HCT116 (cell line): ENCODE data around the gene HSPG2. TPM values are rescaled to one million over a fixed set of nuclear protein-coding genes. Genes with fewer than 3 reads are reported as not detected.

Source experiments
- ATAC-seq: fragments of 200-7000 bp; cut with Tn5 transposase; 2 replicates; pipeline ENCODE4 v1.9.1; 2020; ENCODE audit warnings: mild to moderate bottlenecking, moderate library complexity
- BruUV-seq: library from RNA; stranded (reverse); fragments of 400-500 nt; replicated peaks from 2 replicates; lab custom pipeline; 2021; lab: Mats Ljungman, UMichigan
- CTCF ChIA-PET: fragments of 300-600 bp; sonication (Branson Sonifier 250); formaldehyde crosslinking; loops from one replicate; lab custom pipeline; 2021; ENCODE audit warnings: antibody characterized with exemption; lab: Charles Lee
- POLR2A ChIA-PET: fragments of 300-600, 350-600 bp; sonication (Branson Sonifier 250); formaldehyde crosslinking; loops from one replicate; lab custom pipeline; 2021; ENCODE audit warnings: antibody characterized with exemption; lab: Charles Lee
- RAD21 ChIA-PET, 2 experiments: fragments of 300-600 bp; sonication (Branson Sonifier 250); formaldehyde crosslinking; loops; one replicate each; lab custom pipeline; 2023; ENCODE audit warnings: low total read pairs in 2 of 2; ENCODE audit not compliant: uncharacterized antibody in 2 of 2, unreplicated experiment in 2 of 2, low non-redundant PET in 1 of 2; lab: Charles Lee
- DNase-seq: peaks from one replicate; pipeline ENCODE4 v3.0.0-alpha.2; 2010; ENCODE audit warnings: low read depth, low spot score
- H2AFZ ChIP-seq: fragments of 200-600 bp; shearing (Covaris generic), sonication (generic); 2 replicates; pipeline ENCODE4 v1.6.1; 2017; ENCODE audit warnings: low read depth, mixed run types, mixed read lengths, antibody characterized with exemption, low read length; ENCODE audit not compliant: poor library complexity, severe bottlenecking
- H3K27ac ChIP-seq: 2 replicates; pipeline ENCODE4 v1.5.1; 2012; ENCODE audit warnings: low read depth, low read length
- H3K27me3 ChIP-seq: fragments of 200-600 bp; sonication (generic); 2 replicates; pipeline ENCODE4 v1.6.1; 2016; ENCODE audit warnings: mixed run types, low read length, mixed read lengths; ENCODE audit not compliant: insufficient read depth
- H3K36me3 ChIP-seq, 2 experiments: fragments of 200-500 bp in 1 of 2; fragments of 200-600 bp in 1 of 2; sonication (Bioruptor generic) in 1 of 2; sonication (generic) in 1 of 2; 2 replicates each; pipeline versions ENCODE4 v1.5.1 to v1.6.1; 2014 to 2016; ENCODE audit warnings: low read length in 2 of 2, inconsistent platforms in 1 of 2, mixed read lengths in 1 of 2, mixed run types in 1 of 2; ENCODE audit not compliant: insufficient read depth in 2 of 2, control insufficient read depth in 1 of 2
- H3K4me1 ChIP-seq, 2 experiments: fragments of 200-600 bp in 1 of 2; sonication (generic) in 1 of 2; 2 replicates each; pipeline versions ENCODE4 v1.5.1 to v1.6.1; 2012 to 2017; ENCODE audit warnings: low read length in 2 of 2, inconsistent platforms in 1 of 2, mild to moderate bottlenecking in 1 of 2, mixed read lengths in 1 of 2, mixed run types in 1 of 2, moderate library complexity in 1 of 2; ENCODE audit not compliant: insufficient read depth in 2 of 2, control insufficient read depth in 1 of 2
- H3K4me2 ChIP-seq: fragments of 200-600 bp; sonication (generic); 2 replicates; pipeline ENCODE4 v1.6.1; 2017; ENCODE audit warnings: mixed run types, low read length, mixed read lengths
- H3K4me3 ChIP-seq, 2 experiments: fragments of 200-600 bp in 1 of 2; sonication (generic) in 1 of 2; replicated peaks in 1 of 2; 2 replicates each; pipeline ENCODE4 v1.5.1; 2011 to 2016; ENCODE audit warnings: low read length in 2 of 2, control low read depth in 1 of 2, low read depth in 1 of 2, mild to moderate bottlenecking in 1 of 2, mixed read lengths in 1 of 2, mixed run types in 1 of 2
- H3K79me2 ChIP-seq: fragments of 200-600 bp; sonication (generic); 2 replicates; pipeline ENCODE4 v1.6.1; 2017; ENCODE audit warnings: mild to moderate bottlenecking, mixed run types, low read length, moderate library complexity, mixed read lengths; ENCODE audit not compliant: insufficient read depth
- H3K9ac ChIP-seq: fragments of 200-600 bp; sonication (generic); 2 replicates; pipeline ENCODE4 v1.6.1; 2016; ENCODE audit warnings: low read length, mixed read lengths
- H3K9me2 ChIP-seq: fragments of 200-600 bp; sonication (generic), shearing (Covaris generic); 2 replicates; pipeline ENCODE4 v1.6.1; 2017; ENCODE audit warnings: mixed run types, mild to moderate bottlenecking, moderate library complexity; ENCODE audit not compliant: insufficient read depth
- H3K9me3 ChIP-seq, 2 experiments: fragments of 200-500 bp in 1 of 2; fragments of 200-600 bp in 1 of 2; sonication (Bioruptor generic) in 1 of 2; sonication (generic) in 1 of 2; 2 replicates each; pipeline ENCODE4 v1.6.1; 2014 to 2017; ENCODE audit warnings: low read length in 2 of 2, mixed read lengths in 2 of 2, inconsistent platforms in 1 of 2, low read depth in 1 of 2, mild to moderate bottlenecking in 1 of 2, mixed run types in 1 of 2, moderate library complexity in 1 of 2; ENCODE audit not compliant: control insufficient read depth in 1 of 2, insufficient read depth in 1 of 2
- H4K20me1 ChIP-seq: fragments of 200-600 bp; sonication (generic), shearing (Covaris generic); 2 replicates; pipeline ENCODE4 v1.6.1; 2017; ENCODE audit warnings: mixed run types, mild to moderate bottlenecking, moderate library complexity; ENCODE audit not compliant: insufficient read depth
- CBX3 ChIP-seq: IDR thresholded peaks from 2 replicates; pipeline ENCODE4 v1.6.1; 2012; ENCODE audit warnings: low read depth
- JUND ChIP-seq: IDR thresholded peaks from 2 replicates; pipeline ENCODE4 v1.6.1; 2012
- POLR2A ChIP-seq: IDR thresholded peaks from 2 replicates; pipeline ENCODE4 v1.7.0; 2011; ENCODE audit warnings: borderline replicate concordance; ENCODE audit not compliant: insufficient read depth, insufficient read length; ENCODE audit errors: extremely low read depth
- POLR2AphosphoS5 ChIP-seq: IDR thresholded peaks from 2 replicates; pipeline ENCODE4 v1.6.1; 2011; ENCODE audit warnings: mild to moderate bottlenecking, low read depth, low read length, moderate library complexity
- RAD21 ChIP-seq: IDR thresholded peaks from 2 replicates; pipeline ENCODE4 v1.6.1; 2012; ENCODE audit warnings: low read depth, mild to moderate bottlenecking
- SRF ChIP-seq: IDR thresholded peaks from 2 replicates; pipeline ENCODE4 v1.6.1; 2012; ENCODE audit warnings: low read depth
- TCF7L2 ChIP-seq: IDR thresholded peaks from 2 replicates; pipeline ENCODE4 v1.7.0; 2011; ENCODE audit warnings: borderline replicate concordance, inconsistent platforms; ENCODE audit not compliant: insufficient read depth, insufficient read length; ENCODE audit errors: extremely low read depth
- YY1 ChIP-seq: IDR thresholded peaks from 2 replicates; pipeline ENCODE4 v1.6.1; 2011; ENCODE audit warnings: low read length, low read depth, moderate library complexity, mild to moderate bottlenecking; ENCODE audit not compliant: insufficient replicate concordance; ENCODE audit errors: extremely low read depth
- intact Hi-C: fragments of 100-400 bp; cut with micrococcal nuclease; formaldehyde crosslinking; loops from 2 replicates; pipeline ENCODE4 v1.10.0; 2022
- total RNA-seq: library from RNA; stranded (reverse); gene quantifications from one replicate; pipeline ENCODE4 v1.2.1, GENCODE V29; 2021; ENCODE audit not compliant: unreplicated experiment
- TF ChIP-seq, protein P1 (sequence below): IDR thresholded peaks from 2 replicates; pipeline ENCODE4 v1.6.1; 2012
- TF ChIP-seq, protein P2 (sequence below): IDR thresholded peaks from 2 replicates; pipeline ENCODE4 v1.6.1; 2011; ENCODE audit warnings: mild to moderate bottlenecking, low read length, moderate library complexity; ENCODE audit not compliant: insufficient replicate concordance; ENCODE audit errors: extremely low read depth

HSPG2 gene
- total RNA-seq, 1 experiment from 2014 or later, result 55.7 TPM

DNA sequence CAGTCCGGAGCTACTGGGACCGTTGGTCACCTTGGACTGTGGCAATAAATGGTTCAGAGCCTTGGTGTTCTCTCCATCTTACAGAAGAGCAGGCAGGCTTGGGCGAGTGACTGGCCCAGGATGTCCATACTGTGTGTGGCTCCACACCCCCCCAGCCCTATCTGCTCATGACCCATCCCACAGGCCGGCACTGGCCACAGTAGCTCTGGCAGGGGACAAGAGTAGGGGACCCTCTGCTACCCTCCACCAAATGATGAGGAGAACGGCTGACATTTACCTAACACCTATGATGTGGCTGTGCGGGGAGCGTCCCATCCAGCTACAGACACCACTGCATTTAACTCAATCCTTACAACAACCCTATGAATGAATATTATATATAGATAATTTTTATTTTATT, 111.7 kb downstream of the HSPG2 start (continued):
- TF ChIP-seq, protein P1, sequence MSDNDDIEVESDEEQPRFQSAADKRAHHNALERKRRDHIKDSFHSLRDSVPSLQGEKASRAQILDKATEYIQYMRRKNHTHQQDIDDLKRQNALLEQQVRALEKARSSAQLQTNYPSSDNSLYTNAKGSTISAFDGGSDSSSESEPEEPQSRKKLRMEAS, result no peak
- no peak for TF ChIP-seq POLR2A
- TF ChIP-seq, protein P2, sequence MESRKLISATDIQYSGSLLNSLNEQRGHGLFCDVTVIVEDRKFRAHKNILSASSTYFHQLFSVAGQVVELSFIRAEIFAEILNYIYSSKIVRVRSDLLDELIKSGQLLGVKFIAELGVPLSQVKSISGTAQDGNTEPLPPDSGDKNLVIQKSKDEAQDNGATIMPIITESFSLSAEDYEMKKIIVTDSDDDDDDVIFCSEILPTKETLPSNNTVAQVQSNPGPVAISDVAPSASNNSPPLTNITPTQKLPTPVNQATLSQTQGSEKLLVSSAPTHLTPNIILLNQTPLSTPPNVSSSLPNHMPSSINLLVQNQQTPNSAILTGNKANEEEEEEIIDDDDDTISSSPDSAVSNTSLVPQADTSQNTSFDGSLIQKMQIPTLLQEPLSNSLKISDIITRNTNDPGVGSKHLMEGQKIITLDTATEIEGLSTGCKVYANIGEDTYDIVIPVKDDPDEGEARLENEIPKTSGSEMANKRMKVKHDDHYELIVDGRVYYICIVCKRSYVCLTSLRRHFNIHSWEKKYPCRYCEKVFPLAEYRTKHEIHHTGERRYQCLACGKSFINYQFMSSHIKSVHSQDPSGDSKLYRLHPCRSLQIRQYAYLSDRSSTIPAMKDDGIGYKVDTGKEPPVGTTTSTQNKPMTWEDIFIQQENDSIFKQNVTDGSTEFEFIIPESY, result no peak
- TF ChIP-seq TCF7L2, result no peak
- no peak for TF ChIP-seq CBX3
- TF ChIP-seq JUND, result no peak

DNA sequence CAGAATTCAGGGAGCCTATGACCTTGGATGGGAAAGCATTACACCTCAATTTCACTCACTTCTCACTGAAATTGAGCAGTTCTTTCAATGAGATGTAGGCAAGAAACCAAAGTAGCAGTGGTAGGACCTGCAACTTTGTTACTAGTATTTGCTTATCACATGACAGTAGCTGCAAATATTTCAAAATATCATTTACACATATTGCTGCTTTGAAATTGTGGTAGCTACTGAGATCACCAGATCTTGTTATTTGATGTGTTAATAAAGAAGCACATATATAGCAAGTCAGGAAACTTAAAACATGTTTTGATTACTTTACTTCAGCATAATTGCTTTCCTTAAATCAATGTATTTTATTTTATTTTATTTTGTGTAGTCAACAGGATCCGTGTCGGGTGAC, 112.2 kb downstream of the HSPG2 start:
- BruUV-seq, result no TSS peak
- no peak overlapping the region for H3K4me3 ChIP-seq
- no peaks in the 10 kb centered on the region for H3K9me2 ChIP-seq
- H3K9me3 ChIP-seq, result no peaks in the 10 kb centered on the region
- no peaks in the 10 kb centered on the region for H3K4me1 ChIP-seq
- ChIA-PET RAD21 (no interaction called here), POLR2A (no interaction called here), CTCF (no interaction called here)
- no peak overlapping the region for H2AFZ ChIP-seq
- no peaks in the 10 kb centered on the region for H4K20me1 ChIP-seq
- no peaks in the 10 kb centered on the region for H3K27me3 ChIP-seq
- TF ChIP-seq POLR2A, result no peak
- no peak for TF ChIP-seq TCF7L2
- no peak for TF ChIP-seq YY1
- no peak for TF ChIP-seq SRF
- TF ChIP-seq RAD21, result no peak
- TF ChIP-seq JUND, result no peak
- TF ChIP-seq POLR2AphosphoS5, result no peak
- no peak overlapping the region for H3K27ac ChIP-seq
- no peak for ATAC-seq
- no peak overlapping the region for H3K4me2 ChIP-seq
- H3K79me2 ChIP-seq, result no peaks in the 10 kb centered on the region
- no peaks in the 10 kb centered on the region; a peak in 1 of 4 replicates for H3K36me3 ChIP-seq
- intact Hi-C loops, result no loop called here
- no peak overlapping the region for H3K9ac ChIP-seq
- no peak for DNase-seq
